ENCODE measurements around the gene TMEM184A.

TMEM184A gene

DNA sequence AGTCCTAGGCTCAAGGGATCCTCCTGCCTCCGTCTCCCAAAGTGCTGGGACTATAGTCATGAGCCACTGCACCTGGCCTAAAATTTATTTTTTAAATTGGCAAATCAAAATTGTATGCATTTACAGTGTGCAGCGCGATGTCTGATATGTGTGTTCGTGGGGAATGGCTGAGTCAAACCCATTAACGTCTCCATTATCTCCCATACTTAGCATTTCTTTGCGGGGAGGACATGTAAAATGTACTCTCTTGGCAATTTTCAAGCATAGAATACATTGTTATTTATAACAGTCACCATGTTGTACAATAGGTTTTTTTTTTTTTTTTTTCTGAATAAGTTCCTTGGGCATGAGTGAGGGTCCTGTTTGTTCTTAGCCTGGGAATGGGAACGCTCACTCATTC is 3.8 kb downstream of the TMEM184A start:
- Mint-ChIP-seq H3K4me3 (no peak overlapping the region), H3K27me3 (no peaks in the 10 kb centered on the region), H3K27ac (no peak overlapping the region), H3K4me1 (peaks cover 22% of the 10 kb centered on the region), H3K9me3 (no peaks in the 10 kb centered on the region)
- ATAC-seq (no peak), DNase-seq (no peak)

DNA sequence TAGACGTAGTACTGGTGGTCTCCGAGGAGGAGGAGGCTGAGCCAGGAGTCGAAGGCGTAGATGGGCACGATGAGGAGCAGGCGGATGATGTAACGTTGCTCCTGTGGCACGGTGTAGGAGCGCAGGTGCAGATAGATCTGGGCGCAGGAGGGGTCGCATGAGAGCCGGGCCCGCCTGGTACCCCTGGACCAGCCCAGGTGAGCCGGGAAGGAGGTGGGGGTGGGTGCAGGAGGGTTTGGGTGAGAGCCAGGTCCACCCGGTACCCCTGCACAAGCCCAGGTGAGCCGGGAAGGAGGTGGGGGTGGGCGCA is 5.2 kb downstream of the TMEM184A start:
- H3K27ac Mint-ChIP-seq: no peak overlapping the region
- ATAC-seq: peak; percentile 2
- peaks cover 17% of the 10 kb centered on the region for H3K4me1 Mint-ChIP-seq
- H3K9me3 Mint-ChIP-seq: no peaks in the 10 kb centered on the region
- H3K27me3 Mint-ChIP-seq: no peaks in the 10 kb centered on the region
- DNase-seq: no peak
- no peak overlapping the region for H3K4me3 Mint-ChIP-seq

DNA sequence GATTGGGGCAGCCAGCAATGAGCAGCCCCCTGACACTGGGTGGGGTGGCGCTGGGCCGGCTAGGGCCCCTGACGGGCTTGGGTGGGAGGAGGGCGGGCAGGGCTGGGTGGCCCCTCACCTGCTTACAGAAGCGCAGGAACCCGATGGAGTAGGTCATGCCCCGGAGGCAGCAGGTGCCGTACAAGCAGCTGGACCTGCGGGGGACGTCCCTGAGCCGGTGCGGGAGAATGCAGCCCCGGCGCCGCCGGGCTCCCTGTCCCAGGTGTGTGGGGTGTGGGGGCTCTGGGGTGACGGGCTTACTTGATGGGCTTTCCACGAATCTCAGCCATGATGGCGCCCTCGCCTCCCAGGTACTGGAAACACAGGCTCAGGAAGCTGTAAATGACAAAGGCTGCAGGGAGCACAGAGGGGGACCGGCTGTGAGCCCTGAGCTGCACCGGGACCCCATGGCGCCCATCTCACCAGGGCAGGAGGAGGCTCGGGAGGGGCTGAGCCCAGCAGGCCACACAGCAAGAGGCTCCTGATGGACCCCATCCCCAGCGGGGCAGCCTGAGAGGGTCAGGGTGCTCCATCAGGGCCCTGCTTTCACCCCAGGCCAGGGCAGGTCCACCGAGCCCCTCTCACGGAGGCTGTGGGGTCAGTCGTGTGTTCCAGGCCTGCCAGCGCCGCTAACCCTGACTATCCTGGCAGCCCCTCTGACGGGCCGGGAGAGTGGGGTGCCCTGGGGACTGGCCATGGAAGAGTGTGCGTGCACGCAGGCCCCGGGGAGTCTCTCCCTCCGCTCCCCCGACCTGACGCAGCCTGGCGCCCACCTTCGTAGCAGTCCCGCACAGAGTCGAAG is 5.8 kb downstream of the TMEM184A start:
- peaks cover 17% of the 10 kb centered on the region for H3K4me1 Mint-ChIP-seq
- no peaks in the 10 kb centered on the region for H3K27me3 Mint-ChIP-seq
- DNase-seq: no peak
- no peak overlapping the region for H3K4me3 Mint-ChIP-seq
- ATAC-seq: no peak
- H3K27ac Mint-ChIP-seq: no peak overlapping the region
- no peaks in the 10 kb centered on the region for H3K9me3 Mint-ChIP-seq

DNA sequence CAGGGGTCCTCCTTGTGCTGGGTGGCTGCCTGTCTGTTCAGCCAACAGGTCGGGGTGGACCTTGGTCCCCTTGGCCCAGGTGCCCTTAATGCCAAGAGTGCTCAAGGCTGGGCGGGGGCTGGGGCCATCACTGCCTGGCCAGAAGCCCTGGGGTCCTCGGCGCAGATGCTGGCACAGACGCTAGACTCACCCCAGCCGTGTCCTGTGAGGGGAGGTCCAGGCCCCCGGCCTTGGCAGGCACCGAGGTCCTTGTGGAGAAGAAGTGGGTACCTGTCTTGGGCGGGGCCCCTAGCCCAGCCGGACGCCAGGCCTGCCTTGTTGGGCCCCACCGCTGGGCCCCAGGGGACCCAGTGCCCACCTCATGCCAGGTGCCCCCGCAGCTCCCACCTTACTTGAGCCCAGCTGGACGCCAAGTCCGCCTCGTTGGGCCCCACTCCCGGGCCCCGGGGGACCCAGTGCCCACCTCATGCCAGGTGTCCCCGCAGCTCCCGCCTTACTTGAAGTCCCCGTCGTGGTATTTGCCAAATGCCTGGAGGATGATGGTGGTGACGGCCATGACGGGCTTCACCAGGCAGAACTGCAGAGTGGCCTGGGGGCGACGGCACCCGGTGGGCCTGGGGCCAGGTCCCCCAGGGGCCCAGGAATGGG is 6.5 kb downstream of the TMEM184A start:
- no peak for DNase-seq
- Mint-ChIP-seq H3K9me3 (no peaks in the 10 kb centered on the region), H3K27ac (no peak overlapping the region), H3K4me1 (peaks cover 12% of the 10 kb centered on the region), H3K4me3 (no peak overlapping the region), H3K27me3 (no peaks in the 10 kb centered on the region)
- ATAC-seq: no peak

GRCh38 chr7:1548944-1549343 is 7.1 kb downstream of the TMEM184A start:
- H3K27ac Mint-ChIP-seq: peak overlapping the region in 1 of 2 donors; percentile 36
- ATAC-seq (no peak), DNase-seq (no peak)
- no peaks in the 10 kb centered on the region for H3K27me3 Mint-ChIP-seq
- peaks cover 12% of the 10 kb centered on the region for H3K4me1 Mint-ChIP-seq
- H3K9me3 Mint-ChIP-seq: no peaks in the 10 kb centered on the region
- H3K4me3 Mint-ChIP-seq: no peak overlapping the region

- peak; percentile 5 for ATAC-seq
- no peaks in the 10 kb centered on the region for H3K9me3 Mint-ChIP-seq
- H3K27ac Mint-ChIP-seq: peak overlapping the region; percentile 78 to 92
- DNase-seq: no peak
- H3K27me3 Mint-ChIP-seq: no peaks in the 10 kb centered on the region
- peaks cover 12% of the 10 kb centered on the region for H3K4me1 Mint-ChIP-seq
- peak overlapping the region in 1 of 2 donors; percentile 27 for H3K4me3 Mint-ChIP-seq
Measured at GRCh38 chr7:1548438-1548831, 7.6 kb downstream of the TMEM184A start.

DNA sequence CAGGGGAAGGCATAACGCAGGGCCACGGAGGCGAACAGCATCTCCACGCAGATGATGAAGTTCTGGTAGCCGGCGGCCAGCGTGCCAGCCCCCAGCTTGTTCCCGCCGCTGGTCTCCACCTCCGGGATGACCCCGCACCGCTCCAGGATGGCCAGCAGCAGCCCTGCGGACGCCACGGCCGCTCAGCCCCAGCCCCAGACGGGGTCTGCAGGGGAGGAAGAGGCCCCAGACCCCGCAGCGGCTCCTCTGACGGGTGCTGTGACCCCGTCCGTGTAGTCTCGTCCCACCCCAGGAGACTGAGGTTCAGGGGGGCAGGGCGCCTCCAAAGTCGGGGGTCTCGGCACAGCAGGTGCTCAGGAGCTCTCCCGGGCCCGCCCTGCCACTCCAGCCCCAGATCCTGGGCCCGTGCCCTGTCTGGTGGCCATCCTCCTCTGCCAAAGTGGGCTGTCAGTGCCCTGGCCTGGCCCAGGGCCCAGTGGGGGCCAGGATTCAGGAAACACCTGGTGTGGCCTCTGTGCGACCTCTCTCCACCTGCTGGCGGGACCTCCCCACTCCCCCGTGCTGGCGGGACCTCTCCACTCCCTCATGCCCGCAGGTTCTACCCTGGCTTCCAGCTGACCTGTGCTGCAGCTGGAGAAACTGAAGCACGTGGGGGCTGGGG is 8.1 kb downstream of the TMEM184A start:
- Mint-ChIP-seq H3K9me3 (no peaks in the 10 kb centered on the region), H3K27ac (peak overlapping the region; percentile 78 to 92), H3K4me1 (peaks cover 12% of the 10 kb centered on the region), H3K4me3 (peak overlapping the region in 1 of 2 donors; percentile 27), H3K27me3 (no peaks in the 10 kb centered on the region)
- DNase-seq (no peak), ATAC-seq (no peak)

- Mint-ChIP-seq H3K27me3 (no peaks in the 10 kb centered on the region), H3K4me3 (no peak overlapping the region), H3K9me3 (no peaks in the 10 kb centered on the region), H3K4me1 (peaks cover 12% of the 10 kb centered on the region), H3K27ac (no peak overlapping the region)
- no peak for ATAC-seq
- no peak for DNase-seq
Measured at GRCh38 chr7:1546909-1547776, 8.9 kb downstream of the TMEM184A start.

DNA sequence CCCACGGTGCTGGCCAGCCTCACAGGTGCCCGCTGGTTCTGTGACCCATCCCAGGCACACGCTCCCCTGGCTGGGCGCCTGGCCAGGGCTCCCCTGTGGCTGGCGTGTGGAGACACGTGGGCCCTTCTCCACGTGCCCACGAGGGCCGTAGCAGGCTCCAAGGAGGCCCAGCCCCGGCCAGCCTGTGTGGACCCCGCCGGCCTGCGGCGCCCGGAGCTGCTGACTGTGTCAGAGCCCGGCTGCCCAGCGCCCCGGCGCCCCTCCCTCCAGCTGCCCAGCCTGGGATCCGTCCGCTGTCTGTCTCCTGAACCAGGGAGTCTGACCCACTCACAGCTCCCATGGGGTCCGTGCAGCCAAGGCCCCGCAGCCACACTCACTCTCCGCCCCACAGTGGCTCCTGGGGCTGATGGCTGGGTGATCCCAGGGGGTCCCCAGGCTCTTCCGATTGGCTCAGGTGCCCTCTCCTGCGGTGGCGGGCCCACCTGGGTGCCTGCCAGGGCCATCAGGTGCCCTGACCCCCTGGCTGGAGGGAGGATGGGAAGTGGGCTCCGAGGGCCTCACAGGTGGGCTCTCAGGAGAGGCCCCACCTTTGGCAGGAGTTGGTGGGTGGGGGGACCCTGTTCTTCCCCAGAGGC is 9.6 kb downstream of the TMEM184A start:
- H3K9me3 Mint-ChIP-seq: no peaks in the 10 kb centered on the region
- H3K27ac Mint-ChIP-seq: peak overlapping the region in 1 of 2 donors; percentile 92
- H3K4me1 Mint-ChIP-seq: peaks cover 12% of the 10 kb centered on the region
- no peak for ATAC-seq
- H3K27me3 Mint-ChIP-seq: no peaks in the 10 kb centered on the region
- H3K4me3 Mint-ChIP-seq: no peak overlapping the region
- no peak for DNase-seq

DNA sequence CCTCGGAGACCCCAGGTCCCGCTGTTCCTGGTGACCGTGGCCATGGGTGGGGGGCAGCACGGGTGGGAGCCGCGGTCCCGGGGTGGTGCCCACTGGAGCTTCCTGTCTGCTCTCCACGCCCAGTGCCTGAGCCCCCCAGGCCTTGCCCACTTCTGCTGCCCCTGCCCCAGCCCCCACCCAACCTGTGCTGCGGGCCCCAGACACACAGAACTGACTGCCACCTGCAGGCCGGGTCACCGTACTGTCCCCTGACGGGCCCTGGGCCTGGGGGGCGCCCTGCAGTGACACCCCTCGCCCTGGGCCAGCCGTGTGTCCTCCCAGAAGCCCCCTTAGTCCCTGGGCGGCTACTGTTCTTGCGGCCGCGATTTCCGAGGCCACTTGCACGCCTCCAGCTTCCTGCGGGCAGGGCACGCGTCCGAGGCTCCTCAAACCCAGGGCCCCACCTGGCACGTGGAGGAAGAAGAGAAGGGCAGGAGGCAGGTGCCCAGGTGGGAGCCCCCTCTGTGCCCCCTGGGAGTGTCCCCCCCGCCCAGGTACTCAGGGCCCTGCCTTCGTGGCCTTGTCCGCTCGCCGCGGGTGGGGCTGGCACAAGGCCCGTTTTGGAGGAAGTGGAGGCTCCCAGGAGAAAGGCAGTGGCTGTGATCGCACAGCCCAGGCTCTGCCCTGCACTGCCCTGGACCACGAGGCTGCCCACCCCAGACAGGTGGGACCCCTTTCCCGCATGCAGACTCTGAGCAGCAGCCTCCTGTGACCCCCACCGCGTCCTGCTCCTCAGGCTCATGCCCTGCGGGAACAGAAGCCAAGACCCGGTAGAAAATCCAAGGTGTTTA is 10.4 kb downstream of the TMEM184A start:
- DNase-seq (no peak), ATAC-seq (peak; percentile 13)
- H3K4me1 Mint-ChIP-seq: peaks cover 12% of the 10 kb centered on the region
- no peak overlapping the region for H3K4me3 Mint-ChIP-seq
- no peaks in the 10 kb centered on the region for H3K9me3 Mint-ChIP-seq
- H3K27me3 Mint-ChIP-seq: no peaks in the 10 kb centered on the region
- H3K27ac Mint-ChIP-seq: no peak overlapping the region

DNA sequence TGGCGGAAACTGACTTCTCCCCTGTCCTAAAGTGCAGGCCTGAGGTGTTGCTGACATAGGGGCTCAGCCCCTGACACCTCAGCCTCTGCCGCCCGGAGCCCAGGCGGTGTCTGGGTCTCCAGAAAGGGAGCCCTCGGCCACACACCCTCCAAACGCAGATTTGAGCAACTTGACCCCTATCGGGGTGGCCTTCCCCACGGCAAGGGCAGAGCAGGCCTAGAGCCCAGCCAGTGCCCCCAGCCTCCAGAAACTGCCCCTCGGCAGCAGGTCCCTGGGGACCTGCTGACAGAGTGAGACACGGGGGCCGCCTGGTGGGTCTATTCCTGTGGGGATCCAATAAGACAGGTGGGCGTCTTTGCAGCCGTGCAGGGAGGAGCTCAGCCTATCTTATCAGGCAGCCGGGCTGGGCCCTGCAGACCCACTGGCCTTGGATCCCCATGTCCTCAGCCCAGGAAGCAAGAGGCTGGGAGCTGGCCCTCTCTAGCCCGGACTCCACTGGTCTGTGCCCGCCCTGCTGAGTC is 11.0 kb downstream of the TMEM184A start:
- no peaks in the 10 kb centered on the region for H3K9me3 Mint-ChIP-seq
- H3K4me1 Mint-ChIP-seq: peaks cover 12% of the 10 kb centered on the region
- no peak overlapping the region for H3K27ac Mint-ChIP-seq
- no peak for ATAC-seq
- H3K27me3 Mint-ChIP-seq: no peaks in the 10 kb centered on the region
- no peak for DNase-seq
- H3K4me3 Mint-ChIP-seq: no peak overlapping the region

DNA sequence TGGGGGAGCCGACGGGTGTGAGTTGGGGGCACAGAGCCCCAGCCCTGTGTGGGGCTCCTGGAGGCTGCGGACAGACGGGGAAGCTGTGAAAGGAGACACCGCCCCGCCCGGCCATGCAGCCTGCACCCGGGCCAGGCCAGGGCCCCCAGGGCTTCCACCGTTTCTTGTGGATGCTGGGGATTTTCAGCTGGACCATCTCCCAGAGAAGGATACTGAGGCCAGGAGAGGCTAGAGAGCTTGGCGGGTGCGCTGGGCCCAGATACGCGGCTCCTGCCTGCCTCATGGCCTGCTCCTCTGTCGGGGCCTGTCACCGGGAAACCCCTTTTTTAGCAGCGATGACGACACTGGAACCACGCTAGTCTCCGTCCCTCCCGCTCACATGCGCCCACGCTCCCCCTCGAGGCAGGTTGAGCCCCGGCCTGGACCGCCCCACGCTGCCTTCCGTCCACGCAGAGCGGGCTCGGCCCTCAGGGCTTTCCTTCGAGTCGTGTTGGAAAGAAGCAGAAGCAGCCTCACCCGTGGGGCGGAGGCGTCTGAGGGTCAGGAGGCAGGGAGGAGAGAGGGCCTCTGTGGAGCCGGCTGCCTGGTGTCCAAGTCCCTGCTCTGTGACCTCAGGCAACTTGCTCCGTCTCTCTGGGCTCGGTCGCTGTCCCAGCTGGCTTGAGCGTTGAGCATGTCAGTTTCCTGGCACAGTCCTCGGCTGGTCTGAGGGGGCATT is 11.7 kb downstream of the TMEM184A start:
- H3K27me3 Mint-ChIP-seq: no peaks in the 10 kb centered on the region
- ATAC-seq (no peak), DNase-seq (no peak)
- H3K4me1 Mint-ChIP-seq: peaks cover 12% of the 10 kb centered on the region
- no peaks in the 10 kb centered on the region for H3K9me3 Mint-ChIP-seq
- H3K4me3 Mint-ChIP-seq: no peak overlapping the region
- no peak overlapping the region for H3K27ac Mint-ChIP-seq

DNA sequence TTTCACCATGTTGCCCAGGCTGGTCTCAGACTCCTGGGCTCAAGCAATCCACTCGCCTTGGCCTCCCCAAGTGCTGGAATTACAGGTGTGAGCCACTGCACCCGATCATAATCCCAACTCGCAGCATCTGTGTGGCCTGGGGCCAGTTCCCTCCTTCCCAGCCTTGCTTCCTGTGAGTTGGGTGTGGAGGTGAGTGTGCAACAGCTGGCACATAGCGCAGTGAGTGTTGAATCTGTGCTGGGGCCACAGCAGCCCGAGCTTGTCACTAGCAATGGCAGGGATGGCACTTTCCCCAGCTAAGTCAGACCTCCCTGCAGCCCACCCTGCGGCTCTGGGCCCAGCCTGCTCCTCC is 12.2 kb downstream of the TMEM184A start:
- no peak for ATAC-seq
- no peak for DNase-seq
- H3K4me1 Mint-ChIP-seq: peaks cover 12% of the 10 kb centered on the region
- H3K27ac Mint-ChIP-seq: no peak overlapping the region
- no peaks in the 10 kb centered on the region for H3K27me3 Mint-ChIP-seq
- H3K9me3 Mint-ChIP-seq: no peaks in the 10 kb centered on the region
- no peak overlapping the region for H3K4me3 Mint-ChIP-seq

Measured in stimulated activated naive CD8-positive, alpha-beta T cell treated with anti-CD3 and anti-CD28 coated beads, Interleukin-15, amount 100 ng/mL, for 72 hours (primary cell).